Measurements from ENCODE around the gene RAD54L.

DNA sequence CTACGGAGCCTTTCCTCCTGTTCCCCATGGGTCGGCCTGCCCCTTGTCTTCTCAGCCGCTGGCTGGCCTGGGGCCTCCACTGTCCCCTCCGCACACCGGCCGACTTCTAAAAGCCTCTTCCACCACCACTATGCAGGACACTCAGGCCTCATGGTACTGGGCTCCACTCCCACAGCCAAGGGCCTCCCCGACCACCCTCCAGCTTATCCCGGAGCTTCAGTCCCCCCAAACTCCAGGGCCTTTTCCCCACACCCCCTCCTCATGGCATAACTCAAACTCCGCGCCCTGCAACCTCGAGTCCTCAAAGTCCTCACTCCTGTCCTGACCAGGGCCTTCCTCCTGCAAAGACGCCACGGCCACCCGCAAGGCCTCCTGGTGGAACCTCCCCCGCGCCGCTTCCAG is 53.8 kb downstream of the RAD54L start:
- TF ChIP-seq POLR2A (IDR thresholded peaks at IDR 0.05) = no peak
- TF ChIP-seq, protein P1, sequence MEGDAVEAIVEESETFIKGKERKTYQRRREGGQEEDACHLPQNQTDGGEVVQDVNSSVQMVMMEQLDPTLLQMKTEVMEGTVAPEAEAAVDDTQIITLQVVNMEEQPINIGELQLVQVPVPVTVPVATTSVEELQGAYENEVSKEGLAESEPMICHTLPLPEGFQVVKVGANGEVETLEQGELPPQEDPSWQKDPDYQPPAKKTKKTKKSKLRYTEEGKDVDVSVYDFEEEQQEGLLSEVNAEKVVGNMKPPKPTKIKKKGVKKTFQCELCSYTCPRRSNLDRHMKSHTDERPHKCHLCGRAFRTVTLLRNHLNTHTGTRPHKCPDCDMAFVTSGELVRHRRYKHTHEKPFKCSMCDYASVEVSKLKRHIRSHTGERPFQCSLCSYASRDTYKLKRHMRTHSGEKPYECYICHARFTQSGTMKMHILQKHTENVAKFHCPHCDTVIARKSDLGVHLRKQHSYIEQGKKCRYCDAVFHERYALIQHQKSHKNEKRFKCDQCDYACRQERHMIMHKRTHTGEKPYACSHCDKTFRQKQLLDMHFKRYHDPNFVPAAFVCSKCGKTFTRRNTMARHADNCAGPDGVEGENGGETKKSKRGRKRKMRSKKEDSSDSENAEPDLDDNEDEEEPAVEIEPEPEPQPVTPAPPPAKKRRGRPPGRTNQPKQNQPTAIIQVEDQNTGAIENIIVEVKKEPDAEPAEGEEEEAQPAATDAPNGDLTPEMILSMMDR (IDR thresholded peaks at IDR 0.05) = no peak
